Peyer's patch (tissue), 4 donors: ENCODE data around the gene KRTAP4-1. TPM values are rescaled to one million over a fixed set of nuclear protein-coding genes. Genes with fewer than 3 reads are reported as not detected.
"Not testable (repeated sequence)": the region's sequence is repeated elsewhere in the genome, so short reads cannot be mapped to it uniquely, and the experiment has no call there.

Source experiments
- DNase-seq, 3 donors: peaks; one replicate each; pipeline ENCODE4 v3.0.0-alpha.2; 2017 to 2019
- H3K27ac ChIP-seq, 4 donors: fragments of 200-600 bp; sonication (generic); one replicate each; pipeline ENCODE4 v1.5.1; 2016 to 2019
- H3K27me3 ChIP-seq, 2 donors: fragments of 200-600 bp; sonication (generic); one replicate each; pipeline ENCODE4 v1.5.1; 2019
- H3K36me3 ChIP-seq, 3 donors: fragments of 200-600 bp; sonication (generic); one replicate each; pipeline ENCODE4 v1.5.1; 2016 to 2019
- H3K4me1 ChIP-seq, 4 donors: fragments of 200-600 bp; sonication (generic); one replicate each; pipeline ENCODE4 v1.5.1; 2016 to 2019
- H3K4me3 ChIP-seq, 4 donors: fragments of 200-600 bp; sonication (generic); 1 replicate in 3 of 4; 2 replicates in 1 of 4; pipeline ENCODE4 v1.5.1; 2016 to 2019; ENCODE audit warnings: mild to moderate bottlenecking in 1 of 4
- H3K9me3 ChIP-seq, 4 donors: fragments of 200-600 bp; sonication (generic); one replicate each; pipeline ENCODE4 v1.5.1; 2016 to 2019; ENCODE audit warnings: mild to moderate bottlenecking in 1 of 4
- CTCF ChIP-seq, 6 experiments: fragments of 450-650 bp in 4 of 6; fragments of 200-600 bp in 2 of 6; sonication (generic) in 1 of 6; IDR thresholded peaks; one replicate each; pipeline ENCODE4 v1.5.1; 2017 to 2019; ENCODE audit warnings: antibody characterized with exemption in 6 of 6, mild to moderate bottlenecking in 3 of 6, moderate library complexity in 1 of 6
- POLR2A ChIP-seq, 2 donors: fragments of 450-650 bp; IDR thresholded peaks; one replicate each; pipeline ENCODE4 v1.5.1; 2017; ENCODE audit warnings: antibody characterized with exemption in 2 of 2, mild to moderate bottlenecking in 2 of 2, moderate library complexity in 2 of 2
- total RNA-seq, 4 donors: library from RNA; depleted of rRNA; stranded (reverse); fragments of >200 nt; gene quantifications; one replicate each; pipeline ENCODE4 v1.1.0, GENCODE V29; 2016

KRTAP4-1 gene
- not detected for total RNA-seq

- Histone ChIP-seq H3K4me1 (peaks cover 0 to 6% (median 0%) of the 10 kb centered on the region in 4 donors), H3K36me3 (no peaks in the 10 kb centered on the region), H3K27me3 (no peaks in the 10 kb centered on the region), H3K9me3 (no peaks in the 10 kb centered on the region), H3K4me3 (no peak within 1 kb of the TSS), H3K27ac (no peak within 1 kb of the TSS)
- no peak for TF ChIP-seq CTCF (IDR thresholded peaks at IDR 0.05)
- TF ChIP-seq POLR2A (IDR thresholded peaks at IDR 0.05), result no peak
- no peak for DNase-seq
These were observed at the start of gene KRTAP4-1 for GRCh38 chr17:41184480-41184961. Gene KRTAP4-1 (minus strand): TSS chr17:41184911. CDS start chr17:41184854, 57 bp downstream.

GRCh38 chr17:41232399-41233105, 47.8 kb upstream of the KRTAP4-1 start, which contains the start of gene KRTAP9-3:
Gene KRTAP9-3 (plus strand): TSS chr17:41232449. CDS start chr17:41232502, 53 bp downstream.
- not testable (repeated sequence) for DNase-seq, H3K36me3 ChIP-seq, H3K4me3 ChIP-seq

GRCh38 chr17:41231731-41232130, 47.0 kb upstream of the KRTAP4-1 start:
- H3K27me3 ChIP-seq, result no peaks in the 10 kb centered on the region
- DNase-seq, result no peak
- no peaks in the 10 kb centered on the region for H3K4me1 ChIP-seq
- H3K9me3 ChIP-seq, result no peaks in the 10 kb centered on the region
- TF ChIP-seq CTCF (IDR thresholded peaks at IDR 0.05) (no peak), POLR2A (IDR thresholded peaks at IDR 0.05) (no peak)
- no peak overlapping the region for H3K4me3 ChIP-seq
- no peaks in the 10 kb centered on the region for H3K36me3 ChIP-seq
- no peak overlapping the region for H3K27ac ChIP-seq

More at GRCh38 chr17:41232399-41233105, 47.8 kb upstream of the KRTAP4-1 start, which contains the start of gene KRTAP9-3:
- H3K27ac ChIP-seq, H3K4me1 ChIP-seq, H3K9me3 ChIP-seq, H3K27me3 ChIP-seq: not testable (repeated sequence)

GRCh38 chr17:41230094-41230493, 45.4 kb upstream of the KRTAP4-1 start:
- DNase-seq, result no peak

GRCh38 chr17:41226598-41227095, 41.9 kb upstream of the KRTAP4-1 start, which contains the start of gene KRTAP9-2:
Gene KRTAP9-2 (plus strand): TSS chr17:41226648. CDS start chr17:41226655, 7 bp downstream.
- not testable (repeated sequence) for H3K36me3 ChIP-seq, H3K9me3 ChIP-seq, H3K4me1 ChIP-seq, H3K27me3 ChIP-seq, H3K4me3 ChIP-seq, DNase-seq, H3K27ac ChIP-seq

More at GRCh38 chr17:41230094-41230493, 45.4 kb upstream of the KRTAP4-1 start:
- Histone ChIP-seq H3K4me1 (no peaks in the 10 kb centered on the region), H3K27me3 (no peaks in the 10 kb centered on the region), H3K36me3 (no peaks in the 10 kb centered on the region), H3K27ac (no peak overlapping the region), H3K4me3 (no peak overlapping the region), H3K9me3 (no peaks in the 10 kb centered on the region)
- TF ChIP-seq POLR2A (IDR thresholded peaks at IDR 0.05) (no peak), CTCF (IDR thresholded peaks at IDR 0.05) (no peak)

GRCh38 chr17:41226051-41226450, 41.3 kb upstream of the KRTAP4-1 start:
- no peak for DNase-seq
- Histone ChIP-seq H3K9me3 (no peaks in the 10 kb centered on the region), H3K36me3 (no peaks in the 10 kb centered on the region), H3K27ac (no peak overlapping the region), H3K27me3 (no peaks in the 10 kb centered on the region), H3K4me3 (no peak overlapping the region), H3K4me1 (no peaks in the 10 kb centered on the region)
- no peak for TF ChIP-seq CTCF (IDR thresholded peaks at IDR 0.05)
- TF ChIP-seq POLR2A (IDR thresholded peaks at IDR 0.05), result no peak
